Retina (tissue), 1 donor: ENCODE results near the gene TBL2.
"Not testable (repeated sequence)": the region's sequence is repeated elsewhere in the genome, so short reads cannot be mapped to it uniquely, and the experiment has no call there.

Experiments
- DNase-seq: peaks from one replicate; pipeline ENCODE4 v3.0.0-alpha.2; 2016

The TBL2 gene

GRCh38 chr7:73532224-73532623 lies 46.2 kb downstream of the TBL2 start:
- DNase-seq, result no peak

DNA sequence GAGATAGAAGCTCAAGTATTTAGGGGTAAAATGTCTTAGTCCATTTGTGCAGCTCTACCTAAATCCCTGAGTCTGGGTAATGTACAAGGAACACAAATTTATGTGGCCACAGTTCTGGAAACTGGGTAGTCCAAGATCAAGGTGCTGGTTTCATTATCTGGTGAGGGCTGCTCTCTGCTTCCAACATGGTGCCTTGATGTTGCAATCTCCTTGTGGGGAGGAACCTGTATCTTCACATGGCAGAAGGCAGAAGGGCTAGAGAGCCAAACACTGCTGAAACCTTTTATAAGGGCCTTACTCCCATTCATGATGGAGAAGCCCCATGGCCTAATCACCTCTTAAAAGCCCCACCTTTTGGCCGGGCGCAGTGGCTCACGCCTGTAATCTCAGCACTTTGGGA lies 47.6 kb downstream of the TBL2 start:
- DNase-seq, result no peak

GRCh38 chr7:73526896-73527821 lies 51.2 kb downstream of the TBL2 start:
- DNase-seq, result no peak

DNA sequence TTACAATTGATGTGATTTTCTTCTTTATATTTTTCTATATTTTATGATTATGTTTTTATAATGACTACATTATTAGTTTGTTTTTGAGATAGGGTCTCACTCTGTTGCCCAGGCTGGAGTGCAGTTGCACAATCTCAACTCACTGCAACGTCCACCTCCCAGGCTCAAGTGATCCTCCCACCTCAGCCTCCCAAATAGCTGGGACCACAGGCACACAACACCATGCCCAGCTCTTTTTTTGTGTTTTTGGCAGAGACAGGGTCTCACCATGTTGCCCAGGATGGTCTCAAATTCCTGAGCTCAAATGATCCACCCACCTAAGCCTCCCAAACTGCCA lies 52.3 kb downstream of the TBL2 start:
- not testable (repeated sequence) for DNase-seq

DNA sequence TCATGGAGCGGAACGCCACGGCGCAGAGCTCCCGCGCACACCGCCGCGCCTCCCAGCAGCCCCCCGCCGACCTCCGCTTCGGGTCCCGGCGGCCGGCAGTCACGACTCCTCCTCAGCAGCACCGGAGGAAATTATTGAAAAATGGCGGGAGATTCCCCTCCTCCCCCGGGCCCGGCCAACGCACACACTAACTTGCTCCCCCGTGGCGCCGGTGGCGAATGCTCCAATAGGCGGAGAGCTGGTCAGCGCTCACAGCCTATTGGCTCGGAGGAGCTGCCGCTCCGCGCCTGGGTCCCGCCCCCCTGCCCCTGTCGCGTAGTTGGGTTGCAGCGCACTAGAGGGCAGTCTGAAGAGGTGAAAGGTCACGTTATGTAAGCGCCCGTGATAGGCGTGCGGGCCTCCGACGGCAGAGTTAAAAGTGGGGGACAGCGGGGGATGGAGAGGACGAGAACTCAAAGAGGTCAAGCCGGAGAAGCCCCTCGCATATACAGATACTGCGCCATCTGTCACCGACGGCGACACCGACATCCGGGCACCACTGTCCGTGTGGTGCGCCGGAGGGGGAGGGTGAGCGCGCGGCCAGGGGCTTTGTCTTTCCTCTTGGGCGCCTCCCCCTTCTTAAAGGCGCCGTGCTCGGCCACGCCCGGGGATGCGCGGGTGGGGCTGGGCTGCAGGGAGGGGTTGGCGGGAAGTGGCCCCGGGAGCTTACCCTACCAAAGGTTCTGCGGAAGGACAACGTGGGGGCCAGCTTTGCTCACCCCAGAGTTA lies 56.1 kb downstream of the TBL2 start, which contains the start of gene BAZ1B:
Gene BAZ1B, minus strand, starts transcription at position 189 of the 768 bp plus-strand sequence. CDS start 360 bp downstream, outside the sequence.
- peak; percentile 99 for DNase-seq

DNA sequence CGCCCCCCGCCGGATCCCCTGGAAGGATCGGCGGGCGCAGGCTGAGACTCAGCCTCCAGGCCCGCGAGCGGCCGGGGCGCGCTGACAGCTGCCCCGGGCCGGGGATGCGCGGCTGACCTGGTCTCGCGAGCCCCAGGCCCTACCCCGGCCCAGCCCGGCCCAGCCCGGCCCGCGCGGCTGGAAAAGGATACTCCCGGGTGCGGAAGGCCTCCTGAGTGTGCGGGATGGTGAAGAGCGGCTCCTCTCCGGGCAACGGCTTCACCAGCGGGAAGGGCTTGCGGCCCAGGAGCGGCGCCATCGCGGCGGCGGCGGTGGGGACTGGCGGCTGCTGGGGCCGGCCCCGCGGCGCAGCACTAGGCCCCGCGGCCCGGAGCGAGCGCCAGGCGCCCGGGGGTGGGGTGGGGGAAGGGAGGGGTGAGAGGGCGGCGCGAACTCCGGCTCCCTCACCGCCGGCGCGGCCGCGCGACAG lies 56.7 kb downstream of the TBL2 start:
- no peak for DNase-seq

GRCh38 chr7:73520673-73521635 lies 57.4 kb downstream of the TBL2 start:
- DNase-seq, result peak; percentile 72

DNA sequence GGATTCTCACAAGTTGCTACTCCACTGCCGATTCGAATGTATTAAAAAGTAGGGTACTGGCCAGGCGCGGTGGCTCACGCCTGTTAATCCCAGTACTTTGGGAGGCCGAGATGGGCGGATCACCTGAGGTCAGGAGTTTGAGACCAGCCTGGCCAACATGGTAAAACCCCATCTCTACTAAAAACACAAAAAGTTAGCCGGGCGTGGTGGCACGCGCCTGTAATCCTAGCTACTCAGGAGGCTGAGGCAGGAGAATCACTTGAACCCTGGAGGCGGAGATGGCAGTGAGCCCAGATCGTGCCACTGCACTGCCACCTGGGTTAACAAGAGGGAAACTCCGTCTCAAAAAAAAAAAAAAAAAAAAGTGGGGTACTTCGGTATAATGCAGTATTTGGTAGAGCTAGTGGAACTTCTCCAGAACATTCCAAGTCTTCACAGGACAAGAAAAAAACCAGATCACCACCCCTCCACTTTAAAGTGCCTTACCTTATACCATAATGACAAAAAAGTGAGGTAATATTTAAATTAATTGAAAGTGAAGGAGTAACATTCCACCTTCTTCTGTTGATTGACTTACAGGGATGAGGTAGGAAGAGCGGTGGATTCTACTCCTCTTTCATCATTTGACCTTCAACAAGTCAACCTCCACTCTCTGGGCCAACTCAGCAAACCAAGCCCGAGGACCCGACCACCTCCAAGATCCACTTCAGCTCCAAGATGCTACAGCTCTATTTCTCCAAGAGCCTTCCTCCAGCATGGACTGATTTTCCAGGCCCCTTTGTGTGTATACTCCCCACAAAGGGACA lies 58.3 kb downstream of the TBL2 start:
- no peak for DNase-seq

DNA sequence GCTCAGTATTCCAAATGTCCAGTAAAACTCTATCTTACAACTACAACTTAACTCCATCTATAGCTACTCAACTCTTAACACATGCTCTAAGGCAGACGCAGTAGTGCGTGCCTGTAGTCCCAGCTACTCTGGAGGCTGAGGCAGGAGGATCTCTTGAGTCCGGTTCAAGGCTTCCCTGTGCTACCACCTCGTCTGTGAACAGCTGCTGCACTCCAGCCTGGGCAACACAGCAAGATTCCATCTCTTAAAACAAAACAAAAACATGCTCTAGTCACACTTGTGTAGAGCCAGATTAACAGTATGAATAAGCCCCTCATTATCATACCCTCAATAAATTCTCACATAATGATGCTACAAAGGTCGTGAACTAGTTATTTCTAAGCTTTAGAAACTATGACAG lies 59.9 kb downstream of the TBL2 start:
- DNase-seq, result no peak
